GM18508 (cell line): ENCODE data around the gene HPGDS.
"Not testable (repeated sequence)": the region's sequence is repeated elsewhere in the genome, so short reads cannot be mapped to it uniquely, and the experiment has no call there.

ENCODE experiments used
- ATAC-seq: cut with Tn5 transposase; IDR thresholded peaks from one replicate; pipeline ENCODE4 v1.9.1; 2021; ENCODE audit warnings: moderate number of reproducible peaks; ENCODE audit not compliant: insufficient read depth, unreplicated experiment

The HPGDS gene

DNA sequence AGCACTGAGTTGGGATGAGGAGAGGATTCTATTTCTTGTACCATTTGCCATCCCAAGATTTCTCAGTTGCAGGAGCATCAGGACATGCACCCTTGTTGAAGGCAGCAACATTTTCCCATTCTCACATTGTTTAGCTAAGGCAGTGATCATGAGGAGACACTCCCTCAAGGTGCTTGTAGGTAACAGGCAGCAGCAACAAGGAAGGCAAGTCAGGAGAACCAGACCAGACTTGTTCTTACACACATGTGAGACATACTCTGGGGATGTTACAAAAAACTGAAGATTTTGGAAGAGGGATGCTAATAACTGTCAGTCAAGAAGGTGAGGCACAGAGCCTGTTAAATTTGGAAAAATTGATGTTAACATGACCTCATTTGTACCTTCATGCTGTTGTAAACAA is 15.5 kb upstream of the HPGDS start:
- ATAC-seq: no peak

DNA sequence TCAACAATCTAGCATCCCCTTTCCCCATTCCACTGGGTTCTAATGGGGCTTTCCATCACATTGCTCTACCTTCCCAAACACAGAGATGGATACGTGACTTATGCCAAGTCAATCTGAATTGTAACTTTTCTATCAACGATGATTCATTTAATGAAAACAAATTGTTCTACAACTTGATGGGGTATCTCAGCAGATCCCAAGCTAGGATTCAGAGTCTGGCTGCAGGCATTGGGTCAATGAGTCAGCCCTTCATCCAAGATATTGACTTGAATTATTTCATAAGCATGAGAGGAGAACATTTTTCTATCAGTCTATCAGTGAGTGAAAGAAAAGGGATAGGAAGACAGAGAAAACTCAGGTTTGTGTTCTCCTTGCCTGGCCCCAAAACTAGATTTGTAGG is 15.0 kb upstream of the HPGDS start:
- ATAC-seq: no peak

DNA sequence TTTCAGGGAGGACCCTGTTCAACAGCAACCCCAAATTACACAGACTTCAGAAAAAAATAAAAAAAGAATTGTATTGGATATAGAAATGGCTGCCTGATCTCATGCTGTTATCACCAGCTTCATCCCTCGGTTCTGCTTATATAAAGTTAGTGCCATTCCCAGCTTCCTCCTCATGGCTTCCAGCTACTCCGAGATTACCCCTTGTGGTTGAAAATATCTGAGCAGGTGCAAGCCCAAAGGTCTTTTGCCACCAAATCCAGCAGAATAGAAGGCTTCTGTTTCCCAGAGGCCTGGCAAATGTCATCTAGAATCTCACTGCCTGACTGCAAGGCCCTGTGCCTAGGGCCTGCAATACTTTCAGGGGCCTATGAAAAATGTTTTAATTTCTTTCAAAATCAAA is 13.8 kb upstream of the HPGDS start:
- ATAC-seq: no peak

DNA sequence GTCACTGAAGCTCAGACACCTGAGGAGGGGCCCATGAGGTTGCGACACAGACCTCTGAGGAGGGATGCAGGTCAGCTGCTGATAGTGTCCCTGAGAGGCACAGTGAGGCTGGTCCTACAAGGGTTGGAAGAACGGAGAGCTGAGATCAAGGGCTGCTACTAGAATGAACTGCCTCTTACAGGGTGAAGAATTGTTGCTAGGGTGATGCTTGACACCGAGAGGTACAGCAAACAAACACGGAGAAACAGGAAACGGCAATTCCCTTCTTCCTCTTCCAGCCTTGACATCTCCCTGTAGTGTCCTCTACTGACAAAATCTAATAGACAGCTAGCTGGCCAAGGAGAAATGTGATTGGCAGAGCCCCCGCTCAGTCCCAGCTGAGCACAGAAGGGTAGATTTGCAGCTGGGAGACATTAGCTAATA is 11.8 kb upstream of the HPGDS start:
- no peak for ATAC-seq

DNA sequence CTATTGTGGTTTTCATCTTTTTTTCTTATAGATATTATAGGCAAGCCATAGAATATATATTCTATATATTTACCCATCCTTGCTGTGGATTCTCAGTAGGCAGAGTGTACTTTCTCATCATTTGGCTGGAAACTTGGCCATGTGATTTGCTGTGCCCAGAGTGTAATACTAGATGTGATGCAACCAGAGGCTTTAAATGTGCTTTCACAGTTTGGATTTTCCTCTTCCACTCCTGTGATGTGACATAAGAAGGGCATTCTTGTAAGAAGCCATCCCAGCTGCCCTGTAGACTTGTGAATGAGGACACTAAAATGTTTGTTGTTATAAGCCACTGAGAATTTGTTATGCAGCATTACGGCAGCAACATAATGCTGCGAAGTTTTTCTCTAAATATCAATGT is 10.4 kb upstream of the HPGDS start:
- ATAC-seq: no peak

DNA sequence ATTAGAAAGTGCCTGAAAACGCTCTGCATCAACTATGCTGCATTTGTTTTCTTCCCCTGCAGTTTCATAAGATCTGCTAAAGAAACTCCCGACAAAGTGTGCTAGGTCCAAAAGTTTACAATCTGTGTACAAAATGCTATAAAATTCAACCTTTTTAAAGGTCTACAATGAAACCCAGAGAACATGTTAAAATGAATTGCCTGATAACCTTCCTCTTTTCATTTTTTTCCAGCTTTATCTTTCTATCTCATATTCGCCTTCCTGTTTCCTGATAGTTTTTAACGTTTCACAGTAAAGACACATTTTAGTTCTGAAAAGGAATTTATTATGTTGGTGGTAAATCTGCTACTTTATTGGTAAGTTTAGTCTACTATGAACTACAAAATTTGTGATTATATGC is 9.5 kb upstream of the HPGDS start:
- ATAC-seq: no peak

DNA sequence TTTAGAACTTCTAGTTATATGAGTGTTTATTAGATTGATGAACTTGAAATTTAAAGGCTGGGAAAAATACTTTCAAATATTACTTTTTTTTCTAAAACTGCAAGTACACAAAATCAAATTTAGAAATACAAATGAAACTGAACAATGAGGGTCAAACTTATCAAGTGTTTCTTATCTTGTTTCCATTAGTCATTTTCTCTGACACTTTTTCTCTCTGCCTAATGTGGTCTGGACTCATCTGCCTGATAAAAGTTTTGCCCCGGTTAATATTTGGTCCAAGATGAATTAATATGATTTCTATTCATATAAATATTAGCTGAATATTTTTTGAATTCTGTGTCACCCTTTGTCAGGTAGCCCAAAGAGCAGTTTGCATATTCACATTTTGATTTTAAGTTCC is 8.7 kb upstream of the HPGDS start:
- ATAC-seq: no peak

DNA sequence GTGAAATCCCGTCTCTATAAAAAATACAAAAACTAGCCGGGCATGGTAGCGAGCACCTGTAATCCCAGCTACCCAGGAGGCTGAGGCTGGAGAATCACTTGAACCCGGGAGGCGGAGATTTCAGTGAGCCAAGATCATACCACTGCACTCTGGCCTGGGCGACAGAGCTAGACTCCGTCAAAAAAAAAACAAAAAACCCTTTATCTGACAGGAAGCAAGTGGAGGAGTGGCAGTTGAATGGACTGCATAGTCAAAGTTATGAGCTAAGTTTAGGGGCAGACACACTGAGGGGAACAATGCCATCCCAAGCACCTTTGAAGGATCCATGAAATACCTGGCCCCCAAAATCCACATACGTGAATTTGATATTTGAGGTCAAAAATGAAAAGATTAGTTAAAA is 7.5 kb upstream of the HPGDS start:
- ATAC-seq: no peak

DNA sequence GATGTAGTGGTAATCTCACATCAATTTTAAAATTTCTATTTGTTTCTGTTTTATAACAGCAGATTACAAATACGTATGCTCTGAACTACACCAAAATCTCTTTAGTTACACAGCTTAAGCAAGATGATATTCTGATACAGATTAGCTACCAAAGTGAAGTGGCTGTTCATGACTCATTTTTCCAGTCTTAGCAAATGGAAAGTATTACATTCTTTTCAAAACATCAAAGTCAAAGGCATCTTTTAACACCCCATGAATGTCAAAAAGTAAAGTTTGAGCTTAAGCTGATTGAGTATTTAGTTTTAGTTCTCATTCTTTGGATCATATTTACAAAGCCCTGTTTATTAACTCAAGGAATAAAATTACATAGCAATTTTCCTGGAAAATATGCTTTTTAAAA is 6.6 kb upstream of the HPGDS start:
- ATAC-seq: no peak

DNA sequence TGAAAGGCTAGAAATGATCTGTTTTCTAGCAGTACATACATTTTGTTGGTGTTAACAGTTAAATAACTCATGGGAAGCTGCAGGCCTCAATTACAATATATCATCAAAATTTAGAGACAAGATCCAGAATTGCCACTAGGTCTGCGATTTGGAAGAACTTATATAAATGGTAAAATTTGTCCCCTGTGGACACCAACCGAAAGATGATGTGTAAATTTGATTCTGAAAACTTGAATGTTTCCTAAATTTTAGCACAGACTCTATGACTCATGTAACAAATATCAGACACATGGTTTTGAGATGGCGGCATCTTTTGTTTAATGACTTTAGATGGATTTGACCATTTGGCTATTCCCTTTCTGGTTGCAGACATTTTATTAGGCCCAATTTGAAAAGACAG is 6.0 kb upstream of the HPGDS start:
- no peak for ATAC-seq

DNA sequence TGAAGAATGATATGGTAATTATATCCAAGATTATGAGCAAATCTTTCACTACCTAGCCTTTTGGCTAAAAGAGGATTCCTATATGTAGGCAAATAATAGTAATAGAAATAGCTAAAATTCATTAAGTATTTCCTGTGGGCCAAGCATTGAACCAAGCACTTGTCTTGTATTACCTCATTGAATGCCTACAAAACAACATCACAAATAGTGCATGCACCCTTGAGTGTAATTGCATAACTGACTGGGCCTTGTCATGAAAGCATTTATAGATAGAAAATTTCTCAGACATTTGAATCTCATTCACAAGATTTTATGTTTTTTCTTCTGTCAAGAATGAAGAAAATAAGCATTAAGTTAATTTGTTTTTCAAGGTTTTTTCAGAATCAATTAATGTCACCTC is 3.9 kb upstream of the HPGDS start:
- ATAC-seq: no peak

DNA sequence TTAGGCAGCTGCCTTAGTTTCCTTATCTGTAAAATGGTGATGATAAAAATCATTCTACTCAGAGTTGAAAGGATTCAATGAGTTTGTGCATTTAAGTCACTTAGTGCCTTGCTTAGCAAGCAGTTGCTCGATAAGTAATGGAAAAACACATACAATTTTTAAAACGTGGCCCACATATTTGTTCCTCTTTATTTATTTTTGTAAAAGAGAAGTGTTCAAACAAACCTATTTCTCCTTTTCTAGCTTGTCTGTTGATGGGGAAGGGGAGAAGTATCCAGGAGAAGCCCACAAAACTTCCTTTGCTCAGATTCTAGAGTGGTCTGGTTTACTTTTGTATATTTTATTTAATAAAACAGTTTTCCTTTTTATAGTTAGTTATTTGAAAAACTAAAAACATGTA is 3.3 kb upstream of the HPGDS start:
- ATAC-seq: no peak

DNA sequence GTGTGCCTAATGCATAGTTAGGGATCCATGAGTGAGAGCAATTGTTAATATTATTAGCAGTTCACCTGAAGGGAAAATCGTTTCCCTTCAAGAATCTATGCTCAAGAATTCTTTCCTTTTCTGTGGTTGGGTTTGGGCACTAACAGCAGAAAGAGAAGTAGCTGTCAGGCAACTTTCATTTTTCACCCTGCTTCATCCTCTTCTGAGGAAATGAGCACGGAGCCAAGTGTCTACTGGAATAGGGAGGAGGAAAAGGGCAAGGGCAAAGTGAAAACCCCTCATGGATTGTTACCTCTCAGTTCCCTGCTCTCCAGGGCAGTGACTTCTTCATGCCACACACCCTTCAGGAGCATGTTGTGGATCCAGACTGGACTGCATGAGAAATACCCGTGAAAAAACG is 2.6 kb upstream of the HPGDS start:
- ATAC-seq: no peak

DNA sequence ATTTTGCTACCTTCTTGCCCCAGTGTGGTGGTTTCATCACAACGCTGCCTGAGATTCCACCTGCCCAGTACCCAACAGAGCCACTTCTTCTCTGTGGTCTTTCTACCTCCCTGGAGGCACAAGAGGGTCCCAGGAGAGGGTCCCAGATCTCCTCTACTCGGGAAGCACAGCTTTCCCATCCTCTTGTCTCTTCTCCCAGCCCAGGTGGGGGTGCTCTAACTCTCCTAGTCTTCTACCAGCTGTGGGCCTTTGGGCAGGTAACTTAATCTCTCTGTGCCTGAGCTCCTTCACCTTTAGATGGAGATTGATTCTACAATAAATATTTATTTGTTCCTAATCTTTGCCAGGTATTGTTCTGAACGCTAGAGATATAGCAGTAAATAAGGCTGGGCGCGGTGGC is 1.8 kb upstream of the HPGDS start:
- ATAC-seq: no peak

DNA sequence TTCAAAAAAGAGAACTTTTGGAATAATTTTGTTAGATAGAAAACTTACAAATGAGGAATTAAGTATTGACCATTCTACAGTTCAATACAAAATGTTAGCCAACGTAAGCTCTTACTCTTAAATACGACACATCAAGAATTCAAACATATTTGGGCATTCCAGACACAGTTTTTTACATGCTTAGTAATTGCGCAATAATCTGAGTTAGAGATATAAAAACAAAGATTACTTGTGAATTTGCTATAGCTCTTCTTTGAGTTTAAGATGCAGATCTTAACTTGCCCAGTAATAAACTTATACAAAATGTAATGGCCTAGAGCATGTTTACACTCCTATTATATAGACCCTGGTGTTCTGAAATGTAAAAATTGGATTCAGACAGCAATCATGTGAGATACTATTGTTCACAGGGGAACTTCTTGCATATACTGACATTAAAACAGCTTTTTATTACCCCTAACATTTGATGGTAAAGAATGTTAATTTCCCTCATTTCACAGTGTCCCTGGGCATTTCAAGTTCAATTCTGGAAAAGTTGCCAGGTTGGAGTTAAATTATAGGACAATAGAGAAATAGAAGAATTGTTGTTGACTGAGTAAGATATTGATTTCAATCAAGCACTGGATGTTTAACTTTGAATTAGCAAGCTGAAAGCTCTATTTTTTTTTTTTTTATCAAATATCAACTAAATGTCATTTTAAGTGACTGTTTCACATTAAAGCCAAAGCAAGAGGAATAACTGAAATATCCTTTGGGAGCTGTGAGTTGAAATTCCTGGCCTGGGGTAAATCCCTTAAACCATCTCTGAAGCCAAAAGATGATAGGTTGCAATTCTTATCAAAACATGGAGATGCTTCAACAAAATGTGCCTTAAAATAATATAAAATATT is 910 bp downstream of the HPGDS start:
- ATAC-seq: no peak

DNA sequence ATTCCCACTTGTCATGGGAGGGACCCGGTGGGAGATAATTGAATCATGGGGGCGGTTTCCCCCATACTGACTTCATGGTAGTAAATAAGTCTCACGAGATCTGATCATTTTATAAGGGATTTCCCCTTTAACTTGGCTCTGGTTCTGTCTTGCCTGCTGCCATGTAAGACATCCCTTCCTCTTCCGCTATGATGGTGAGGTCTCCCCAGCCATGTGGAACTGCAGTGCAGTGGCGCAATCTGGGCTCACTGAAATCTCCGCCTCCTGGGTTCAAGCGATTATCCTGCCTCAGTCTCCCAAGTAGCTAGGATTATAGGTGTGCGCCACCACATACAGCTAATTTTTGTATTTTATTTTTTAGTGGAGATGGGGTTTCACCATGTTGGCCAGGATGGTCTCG is 2.9 kb downstream of the HPGDS start:
- ATAC-seq: no peak

DNA sequence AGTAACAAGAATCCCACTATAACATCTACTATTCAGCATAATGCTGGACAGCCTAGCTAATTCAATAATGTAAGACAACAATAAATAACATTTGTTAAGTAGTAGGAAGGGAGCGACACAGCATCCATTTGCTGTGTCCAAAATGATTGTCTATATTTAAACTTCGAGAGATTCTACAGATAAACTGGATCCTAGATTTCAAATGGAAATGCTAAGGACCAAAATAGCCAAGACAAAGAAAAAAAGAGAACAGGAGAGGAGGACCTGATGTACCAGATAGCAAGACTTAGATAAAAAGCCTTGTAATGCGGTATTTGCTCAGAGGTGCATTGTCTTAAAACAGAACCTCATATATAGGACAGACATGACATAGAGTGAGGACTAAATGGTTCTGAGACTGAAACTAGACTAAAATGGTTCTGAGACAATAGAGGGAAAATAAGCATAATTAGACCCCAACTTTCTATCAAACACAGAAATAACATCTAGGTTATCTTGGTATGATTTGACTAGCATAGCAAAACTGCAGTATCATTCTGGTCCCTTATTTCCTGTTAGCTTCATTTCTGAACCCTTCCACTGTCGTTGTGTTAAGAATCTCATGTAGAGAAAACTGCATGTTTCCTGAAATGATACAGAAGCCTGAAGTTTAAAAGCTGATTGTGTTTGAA is 3.8 kb downstream of the HPGDS start:
- peak; percentile 46 for ATAC-seq

DNA sequence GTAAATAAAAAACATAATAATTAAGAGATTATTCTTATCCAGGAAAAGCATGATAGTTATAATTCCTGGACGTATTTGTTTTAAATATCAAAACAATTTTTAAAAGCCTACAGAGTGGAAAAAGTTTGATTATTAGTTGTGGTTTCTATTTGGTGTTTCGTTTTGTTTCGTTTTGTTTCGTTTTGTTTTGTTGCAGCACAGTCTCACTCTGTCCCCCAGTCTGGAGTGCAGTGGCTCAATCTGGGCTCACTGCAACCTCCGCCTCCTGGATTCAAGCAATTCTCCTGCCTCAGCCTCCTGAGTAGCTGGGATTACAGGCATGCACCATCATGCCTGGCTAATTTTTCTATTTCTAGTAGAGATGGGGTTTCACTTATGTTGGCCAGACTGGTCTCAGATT is 5.8 kb downstream of the HPGDS start:
- not testable (repeated sequence) for ATAC-seq

DNA sequence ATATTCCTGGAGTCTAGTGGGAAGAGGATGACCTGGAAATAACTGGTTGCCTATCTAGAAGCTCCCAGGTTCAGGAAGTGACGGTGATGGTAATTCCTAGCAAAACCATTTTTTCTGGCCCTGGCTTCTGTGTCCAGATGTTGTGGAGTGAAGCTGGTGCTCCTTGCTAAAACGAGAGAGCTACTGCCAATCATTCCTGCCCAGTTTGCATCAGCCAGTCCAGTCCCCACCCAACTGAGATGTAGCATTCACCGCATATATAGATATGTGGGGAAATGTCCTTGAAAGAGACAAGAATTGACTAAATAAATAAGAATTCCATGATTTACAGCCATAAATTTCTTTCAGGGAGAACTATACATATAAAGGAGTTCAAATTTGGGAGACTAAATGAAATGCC is 6.3 kb downstream of the HPGDS start:
- ATAC-seq: no peak

DNA sequence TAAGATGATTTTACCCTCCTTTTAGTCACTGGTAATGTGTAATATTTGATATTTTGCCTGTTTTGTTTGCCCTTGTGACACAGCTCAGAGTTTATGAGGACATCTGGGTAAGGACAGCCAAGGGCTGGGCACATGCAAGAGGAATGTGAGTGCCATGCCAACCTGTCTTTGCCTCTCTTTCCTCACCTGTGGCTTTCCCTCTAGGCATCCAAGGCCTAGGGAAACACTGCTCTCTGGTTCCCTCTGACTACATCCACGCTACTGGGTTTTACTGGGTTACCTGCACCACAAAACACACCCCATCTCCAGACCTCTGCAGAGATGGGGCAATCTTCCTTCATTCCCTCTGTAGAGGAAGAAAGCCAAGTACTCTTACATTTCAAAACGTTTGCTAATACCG is 7.7 kb downstream of the HPGDS start:
- ATAC-seq: no peak

DNA sequence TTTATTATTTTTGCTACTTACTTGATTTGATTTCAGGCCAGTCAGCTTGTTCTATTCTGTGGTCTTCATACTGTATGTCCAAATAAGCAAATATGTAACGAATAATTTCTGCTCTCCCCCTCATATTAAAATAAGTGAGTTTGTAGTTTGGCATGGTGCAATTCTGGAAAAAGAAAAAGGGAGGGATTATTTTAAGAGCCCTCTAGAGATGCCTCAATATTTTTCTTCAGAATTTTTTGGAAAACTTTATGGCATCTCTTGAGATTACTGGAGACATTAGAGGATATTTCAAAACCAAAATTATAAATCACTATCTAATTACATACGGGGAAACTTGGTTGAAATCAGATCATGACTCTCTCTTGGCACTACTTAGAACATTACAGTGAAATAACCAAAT is 8.2 kb downstream of the HPGDS start:
- ATAC-seq: no peak

DNA sequence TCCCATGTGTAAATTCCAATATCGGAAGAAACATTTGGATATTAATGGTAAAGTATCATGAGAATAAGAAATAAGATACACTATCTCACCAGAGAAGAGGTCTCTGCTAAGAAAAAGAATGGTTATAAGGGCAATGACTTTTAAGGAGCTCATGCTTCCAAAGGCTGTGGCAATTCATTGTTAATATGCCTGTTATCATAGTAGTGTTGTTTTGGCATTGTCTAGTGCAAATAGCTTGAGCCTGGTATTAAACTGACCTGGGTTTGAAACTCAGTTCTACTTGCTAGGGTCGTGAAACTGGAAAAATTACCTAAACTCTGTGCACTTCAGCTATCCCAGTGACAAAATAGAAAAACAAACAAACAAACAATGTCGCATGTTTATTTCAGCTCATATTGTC is 8.8 kb downstream of the HPGDS start:
- no peak for ATAC-seq
